ENCODE data around the gene SLC39A8.

GRCh38 chr4:102338405-102338804 is 6.9 kb downstream of the SLC39A8 start:
- TF ChIP-seq EZH2 (IDR thresholded peaks at IDR 0.05; ENCODE audit: insufficient read depth, poor library complexity, severe bottlenecking) = no peak
- no peak for TF ChIP-seq EZH2phosphoT487 (IDR thresholded peaks at IDR 0.05; ENCODE audit: insufficient read depth, low read depth)
